GM18907 (cell line): ENCODE results near the gene ATP1A1.
A peak's percentile ranks its signal among the peaks of the same experiment; 100 is the strongest.

Experiments
- ATAC-seq: cut with Tn5 transposase; IDR thresholded peaks from one replicate; pipeline ENCODE4 v1.9.1; 2021; ENCODE audit warnings: mild to moderate bottlenecking, moderate library complexity; ENCODE audit not compliant: unreplicated experiment

ATP1A1 gene

GRCh38 chr1:116389013-116389412 is 16.0 kb downstream of the ATP1A1 start:
- ATAC-seq = no peak

- ATAC-seq = no peak
These were observed 16.6 kb downstream of the ATP1A1 start for GRCh38 chr1:116389686-116390085.

GRCh38 chr1:116390195-116390594 is 17.2 kb downstream of the ATP1A1 start:
- peak; percentile 60 for ATAC-seq

GRCh38 chr1:116391185-116391584 is 18.1 kb downstream of the ATP1A1 start:
- ATAC-seq = no peak

- no peak for ATAC-seq
These were observed 19.8 kb downstream of the ATP1A1 start for GRCh38 chr1:116392717-116393404.

- ATAC-seq = no peak
These were observed 20.7 kb downstream of the ATP1A1 start for GRCh38 chr1:116393792-116394191.

- ATAC-seq = no peak
These were observed 21.2 kb downstream of the ATP1A1 start for GRCh38 chr1:116394270-116394669.

- no peak for ATAC-seq
These were observed 23.7 kb downstream of the ATP1A1 start for GRCh38 chr1:116396769-116397168.

GRCh38 chr1:116397728-116398127 is 24.7 kb downstream of the ATP1A1 start:
- ATAC-seq = no peak

GRCh38 chr1:116400780-116401179 is 27.7 kb downstream of the ATP1A1 start:
- no peak for ATAC-seq

- no peak for ATAC-seq
These were observed 28.7 kb downstream of the ATP1A1 start for GRCh38 chr1:116401646-116402176.

GRCh38 chr1:116402333-116402732 is 29.3 kb downstream of the ATP1A1 start:
- ATAC-seq = no peak

GRCh38 chr1:116403496-116404136 is 30.6 kb downstream of the ATP1A1 start:
- ATAC-seq = no peak

- no peak for ATAC-seq
These were observed 31.7 kb downstream of the ATP1A1 start for GRCh38 chr1:116404699-116405098.

- no peak for ATAC-seq
These were observed 32.4 kb downstream of the ATP1A1 start for GRCh38 chr1:116405241-116406135.

- ATAC-seq = no peak
These were observed 34.0 kb downstream of the ATP1A1 start for GRCh38 chr1:116407033-116407432.

- no peak for ATAC-seq
These were observed 35.1 kb downstream of the ATP1A1 start for GRCh38 chr1:116408193-116408592.

GRCh38 chr1:116408803-116409720 is 36.0 kb downstream of the ATP1A1 start:
- ATAC-seq = no peak

- ATAC-seq = no peak
These were observed 36.7 kb downstream of the ATP1A1 start for GRCh38 chr1:116409751-116410191.

GRCh38 chr1:116411784-116412479 is 38.9 kb downstream of the ATP1A1 start:
- no peak for ATAC-seq
